DOHH2 (cell line): ENCODE data around the gene SMARCB1.

ENCODE experiments used
- H3F3A ChIP-seq: fragments of 200-600 bp; sonication (generic), shearing (Covaris generic); 2 replicates; pipeline ENCODE4 v1.6.0; 2016; ENCODE audit warnings: antibody characterized with exemption, mild to moderate bottlenecking; ENCODE audit not compliant: control insufficient read depth, insufficient read depth
- H3K27ac ChIP-seq: fragments of 200-600 bp; sonication (generic); 2 replicates; pipeline ENCODE4 v1.5.1; 2014; ENCODE audit warnings: low read depth, mild to moderate bottlenecking, low read length, moderate library complexity
- H3K27me3 ChIP-seq: fragments of 200-600 bp; sonication (generic); 2 replicates; pipeline ENCODE4 v1.6.1; 2014; ENCODE audit warnings: mild to moderate bottlenecking, low read length, mixed read lengths; ENCODE audit not compliant: control insufficient read depth
- H3K36me3 ChIP-seq: fragments of 200-600 bp; sonication (generic); 2 replicates; pipeline ENCODE4 v1.6.1; 2014; ENCODE audit warnings: mild to moderate bottlenecking, low read length, moderate library complexity, mixed read lengths; ENCODE audit not compliant: control insufficient read depth
- H3K4me1 ChIP-seq: fragments of 200-600 bp; sonication (generic); 2 replicates; pipeline ENCODE4 v1.6.1; 2014; ENCODE audit warnings: mild to moderate bottlenecking, low read length, mixed read lengths; ENCODE audit not compliant: control insufficient read depth
- H3K4me2 ChIP-seq: fragments of 200-600 bp; sonication (generic); 2 replicates; pipeline ENCODE4 v1.6.0; 2014; ENCODE audit warnings: mild to moderate bottlenecking, low read length, moderate library complexity
- H3K4me3 ChIP-seq: fragments of 200-600 bp; sonication (generic); 2 replicates; pipeline ENCODE4 v1.5.1; 2014; ENCODE audit warnings: mild to moderate bottlenecking, low read length, mixed read lengths
- H3K79me2 ChIP-seq: fragments of 200-600 bp; sonication (generic); 2 replicates; pipeline ENCODE4 v1.6.1; 2014; ENCODE audit warnings: mild to moderate bottlenecking, low read length, mixed read lengths; ENCODE audit not compliant: control insufficient read depth
- H3K9me2 ChIP-seq: fragments of 200-600 bp; sonication (generic); replicated peaks from 2 replicates; pipeline ENCODE4 v1.6.1; 2014; ENCODE audit warnings: mild to moderate bottlenecking, low read length, mixed read lengths; ENCODE audit not compliant: control insufficient read depth
- H3K9me3 ChIP-seq: fragments of 200-600 bp; sonication (generic); 2 replicates; pipeline ENCODE4 v1.6.1; 2014; ENCODE audit warnings: antibody characterized with exemption, low read length, mixed read lengths; ENCODE audit not compliant: control insufficient read depth, insufficient read depth
- H4K20me1 ChIP-seq: fragments of 200-600 bp; sonication (generic); 2 replicates; pipeline ENCODE4 v1.6.0; 2014; ENCODE audit warnings: low read depth, mild to moderate bottlenecking, antibody characterized with exemption, low read length, moderate library complexity; ENCODE audit not compliant: control insufficient read depth, insufficient read depth
- EZH2phosphoT487 ChIP-seq: fragments of 200-600 bp; sonication (generic); IDR thresholded peaks from 2 replicates; pipeline ENCODE4 v1.6.1; 2017; ENCODE audit warnings: borderline replicate concordance, mild to moderate bottlenecking, antibody characterized with exemption, low read length, moderate library complexity, mixed read lengths
- TF ChIP-seq, protein P1 (sequence below): fragments of 200-600 bp; sonication (generic); IDR thresholded peaks from one replicate; pipeline ENCODE4 v1.5.1; 2014; ENCODE audit warnings: antibody characterized with exemption, mild to moderate bottlenecking, low read depth, low read length; ENCODE audit not compliant: poor library complexity, severe bottlenecking

SMARCB1 gene

DNA sequence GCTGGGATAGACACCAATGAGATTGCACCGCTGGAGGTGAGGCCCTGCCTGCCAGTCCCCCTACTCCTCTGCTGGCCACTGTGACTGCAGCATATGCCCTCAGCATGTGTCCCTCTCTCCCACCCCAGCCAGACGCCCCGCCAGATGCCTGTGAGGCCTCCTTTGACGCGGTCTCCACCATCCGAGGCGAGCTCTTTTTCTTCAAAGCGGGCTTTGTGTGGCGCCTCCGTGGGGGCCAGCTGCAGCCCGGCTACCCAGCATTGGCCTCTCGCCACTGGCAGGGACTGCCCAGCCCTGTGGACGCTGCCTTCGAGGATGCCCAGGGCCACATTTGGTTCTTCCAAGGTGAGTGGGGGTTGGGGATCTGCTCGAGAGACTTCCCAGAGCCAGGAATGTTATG lies 5.7 kb upstream of the SMARCB1 start:
- peaks cover under 1% of the 10 kb centered on the region; the same call in 1 of the 2 replicates for H3F3A ChIP-seq
- H3K4me2 ChIP-seq, result no peak overlapping the region
- no peak overlapping the region for H3K27ac ChIP-seq
- H4K20me1 ChIP-seq, result no peaks in the 10 kb centered on the region
- H3K79me2 ChIP-seq, result no peaks in the 10 kb centered on the region
- H3K4me3 ChIP-seq, result no peak overlapping the region
- no peaks in the 10 kb centered on the region for H3K9me3 ChIP-seq
- no peaks in the 10 kb centered on the region for H3K36me3 ChIP-seq
- TF ChIP-seq, protein P1, sequence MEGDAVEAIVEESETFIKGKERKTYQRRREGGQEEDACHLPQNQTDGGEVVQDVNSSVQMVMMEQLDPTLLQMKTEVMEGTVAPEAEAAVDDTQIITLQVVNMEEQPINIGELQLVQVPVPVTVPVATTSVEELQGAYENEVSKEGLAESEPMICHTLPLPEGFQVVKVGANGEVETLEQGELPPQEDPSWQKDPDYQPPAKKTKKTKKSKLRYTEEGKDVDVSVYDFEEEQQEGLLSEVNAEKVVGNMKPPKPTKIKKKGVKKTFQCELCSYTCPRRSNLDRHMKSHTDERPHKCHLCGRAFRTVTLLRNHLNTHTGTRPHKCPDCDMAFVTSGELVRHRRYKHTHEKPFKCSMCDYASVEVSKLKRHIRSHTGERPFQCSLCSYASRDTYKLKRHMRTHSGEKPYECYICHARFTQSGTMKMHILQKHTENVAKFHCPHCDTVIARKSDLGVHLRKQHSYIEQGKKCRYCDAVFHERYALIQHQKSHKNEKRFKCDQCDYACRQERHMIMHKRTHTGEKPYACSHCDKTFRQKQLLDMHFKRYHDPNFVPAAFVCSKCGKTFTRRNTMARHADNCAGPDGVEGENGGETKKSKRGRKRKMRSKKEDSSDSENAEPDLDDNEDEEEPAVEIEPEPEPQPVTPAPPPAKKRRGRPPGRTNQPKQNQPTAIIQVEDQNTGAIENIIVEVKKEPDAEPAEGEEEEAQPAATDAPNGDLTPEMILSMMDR, result no peak
- no peak for TF ChIP-seq EZH2phosphoT487
- no peaks in the 10 kb centered on the region for H3K27me3 ChIP-seq
- peaks cover 8% of the 10 kb centered on the region for H3K4me1 ChIP-seq
- no peaks in the 10 kb centered on the region for H3K9me2 ChIP-seq

DNA sequence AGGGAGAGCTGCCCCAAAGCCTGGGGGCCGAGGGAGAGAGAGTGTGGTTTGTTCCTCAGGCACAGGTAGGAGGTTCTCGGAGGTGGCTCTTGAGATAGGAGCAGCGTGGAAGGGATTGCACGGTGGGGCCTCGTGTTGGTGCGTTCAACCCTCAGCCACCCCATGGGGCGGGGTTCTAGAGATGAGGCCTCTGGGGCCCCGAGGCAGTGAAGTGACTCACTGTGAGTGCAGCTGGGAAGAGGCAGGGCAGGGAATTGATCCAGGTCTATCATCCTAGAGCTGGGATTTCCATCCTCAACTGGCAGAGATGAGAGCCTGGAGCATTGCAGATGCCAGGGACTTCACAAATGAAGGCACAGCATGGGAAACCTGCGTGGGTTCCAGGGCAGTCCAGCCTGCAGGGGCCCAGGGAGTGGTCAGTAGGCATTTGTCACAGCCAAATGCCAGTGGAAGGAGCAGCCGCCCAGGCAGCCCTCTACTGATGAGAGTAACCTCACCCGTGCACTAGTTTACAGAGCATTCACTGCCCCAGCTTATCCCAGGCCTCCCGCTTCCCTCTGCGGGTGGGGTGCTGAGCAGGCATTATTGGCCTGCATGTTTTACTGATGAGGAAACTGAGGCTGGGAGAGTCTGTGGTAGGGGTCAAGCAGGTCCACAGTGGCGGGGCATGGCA lies 5.1 kb upstream of the SMARCB1 start:
- no peaks in the 10 kb centered on the region for H3K36me3 ChIP-seq
- H4K20me1 ChIP-seq, result no peaks in the 10 kb centered on the region
- H3K4me3 ChIP-seq, result no peak overlapping the region
- H3K9me3 ChIP-seq, result no peaks in the 10 kb centered on the region
- H3K27ac ChIP-seq, result no peak overlapping the region
- H3K79me2 ChIP-seq, result peaks cover 3% of the 10 kb centered on the region; the same call in 1 of the 2 replicates
- H3F3A ChIP-seq, result peaks cover 2% of the 10 kb centered on the region; the same call in 1 of the 2 replicates
- H3K4me2 ChIP-seq, result no peak overlapping the region
- no peaks in the 10 kb centered on the region for H3K9me2 ChIP-seq
- TF ChIP-seq EZH2phosphoT487, result no peak
- TF ChIP-seq, protein P1, result no peak
- H3K4me1 ChIP-seq, result peaks cover 10% of the 10 kb centered on the region
- H3K27me3 ChIP-seq, result no peaks in the 10 kb centered on the region

DNA sequence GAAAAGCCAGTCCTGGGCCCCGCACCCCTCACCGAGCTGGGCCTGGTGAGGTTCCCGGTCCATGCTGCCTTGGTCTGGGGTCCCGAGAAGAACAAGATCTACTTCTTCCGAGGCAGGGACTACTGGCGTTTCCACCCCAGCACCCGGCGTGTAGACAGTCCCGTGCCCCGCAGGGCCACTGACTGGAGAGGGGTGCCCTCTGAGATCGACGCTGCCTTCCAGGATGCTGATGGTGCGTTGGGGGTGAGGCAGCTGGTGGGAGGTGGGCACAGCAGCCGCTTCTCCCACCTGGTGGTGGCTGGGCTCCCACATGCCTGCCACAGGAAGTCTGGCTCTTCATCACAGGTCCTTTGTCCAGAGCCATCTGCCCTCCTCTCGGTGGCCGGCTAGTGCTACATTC lies 4.5 kb upstream of the SMARCB1 start:
- Histone ChIP-seq H3K4me3 (no peak overlapping the region), H3K27me3 (no peaks in the 10 kb centered on the region), H3K4me2 (no peak overlapping the region), H3K9me2 (no peaks in the 10 kb centered on the region), H3K9me3 (no peaks in the 10 kb centered on the region), H3K27ac (no peak overlapping the region), H3F3A (peaks cover 2% of the 10 kb centered on the region; the same call in 1 of the 2 replicates), H3K79me2 (peaks cover 7% of the 10 kb centered on the region), H4K20me1 (no peaks in the 10 kb centered on the region), H3K4me1 (peaks cover 11% of the 10 kb centered on the region), H3K36me3 (no peaks in the 10 kb centered on the region; the same call in 1 of the 2 replicates)
- TF ChIP-seq EZH2phosphoT487, result no peak
- TF ChIP-seq, protein P1, result no peak
